Ishikawa (cell line): ENCODE measurements around the gene TAS2R30.

Experiments used
- CEBPB ChIP-seq: IDR thresholded peaks from 2 replicates; pipeline ENCODE4 v1.6.1; 2012
- CREB1 ChIP-seq: IDR thresholded peaks from 2 replicates; pipeline ENCODE4 v1.6.1; 2012; ENCODE audit warnings: low read depth
- EGR1 ChIP-seq: IDR thresholded peaks from 2 replicates; pipeline ENCODE4 v1.6.1; 2012
- EP300 ChIP-seq: IDR thresholded peaks from 2 replicates; pipeline ENCODE4 v1.6.1; 2012; ENCODE audit warnings: borderline replicate concordance
- FOXM1 ChIP-seq: IDR thresholded peaks from 2 replicates; pipeline ENCODE4 v1.6.1; 2012; ENCODE audit warnings: low read depth, borderline replicate concordance
- NFIC ChIP-seq: IDR thresholded peaks from 2 replicates; pipeline ENCODE4 v1.6.1; 2012
- RAD21 ChIP-seq: IDR thresholded peaks from 2 replicates; pipeline ENCODE4 v1.6.1; 2012; ENCODE audit warnings: low read depth
- TAF1 ChIP-seq: IDR thresholded peaks from 2 replicates; pipeline ENCODE4 v1.6.1; 2012; ENCODE audit warnings: low read depth, mild to moderate bottlenecking
- TCF12 ChIP-seq: IDR thresholded peaks from 2 replicates; pipeline ENCODE4 v1.6.1; 2012; ENCODE audit warnings: low read depth
- TEAD4 ChIP-seq: IDR thresholded peaks from 2 replicates; pipeline ENCODE4 v1.6.1; 2012
- YY1 ChIP-seq: IDR thresholded peaks from 2 replicates; pipeline ENCODE4 v1.6.1; 2012; ENCODE audit warnings: low read depth
- ZBTB7A ChIP-seq: IDR thresholded peaks from 2 replicates; pipeline ENCODE4 v1.6.1; 2012; ENCODE audit warnings: low read depth
- TF ChIP-seq, protein P1 (sequence below): IDR thresholded peaks from 2 replicates; pipeline ENCODE4 v1.6.1; 2012; ENCODE audit warnings: low read depth, mild to moderate bottlenecking
- TF ChIP-seq, protein P2 (sequence below): IDR thresholded peaks from 2 replicates; pipeline ENCODE4 v1.6.1; 2012
- TF ChIP-seq, protein P3 (sequence below): IDR thresholded peaks from 2 replicates; pipeline ENCODE4 v1.6.1; 2012

Gene TAS2R30

DNA sequence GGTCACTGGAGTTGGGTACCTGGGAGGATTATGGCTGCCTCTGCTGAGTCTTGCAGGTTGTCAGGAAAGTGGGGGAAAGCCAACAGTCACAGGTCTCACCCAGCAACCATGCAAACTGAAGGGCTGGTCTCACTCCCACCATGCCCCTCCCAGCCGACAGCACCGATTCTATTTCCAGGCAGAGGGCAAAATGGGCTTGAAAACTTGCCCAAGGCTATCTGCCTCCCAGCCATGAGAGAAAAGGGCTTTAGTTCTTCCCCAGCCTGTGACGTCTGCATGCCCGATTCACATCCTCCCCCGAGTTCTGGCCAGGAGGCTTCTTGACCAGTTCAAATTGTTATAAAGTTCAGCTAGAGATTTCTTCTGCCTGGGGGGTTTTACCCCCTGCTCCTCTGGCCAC lies 9.9 kb upstream of the TAS2R30 start:
- TF ChIP-seq RAD21, result no peak
- no peak for TF ChIP-seq ZBTB7A
- no peak for TF ChIP-seq EGR1
- no peak for TF ChIP-seq TEAD4
- no peak for TF ChIP-seq CEBPB
- TF ChIP-seq TCF12, result no peak
- TF ChIP-seq YY1, result no peak
- no peak for TF ChIP-seq FOXM1
- TF ChIP-seq, protein P1, sequence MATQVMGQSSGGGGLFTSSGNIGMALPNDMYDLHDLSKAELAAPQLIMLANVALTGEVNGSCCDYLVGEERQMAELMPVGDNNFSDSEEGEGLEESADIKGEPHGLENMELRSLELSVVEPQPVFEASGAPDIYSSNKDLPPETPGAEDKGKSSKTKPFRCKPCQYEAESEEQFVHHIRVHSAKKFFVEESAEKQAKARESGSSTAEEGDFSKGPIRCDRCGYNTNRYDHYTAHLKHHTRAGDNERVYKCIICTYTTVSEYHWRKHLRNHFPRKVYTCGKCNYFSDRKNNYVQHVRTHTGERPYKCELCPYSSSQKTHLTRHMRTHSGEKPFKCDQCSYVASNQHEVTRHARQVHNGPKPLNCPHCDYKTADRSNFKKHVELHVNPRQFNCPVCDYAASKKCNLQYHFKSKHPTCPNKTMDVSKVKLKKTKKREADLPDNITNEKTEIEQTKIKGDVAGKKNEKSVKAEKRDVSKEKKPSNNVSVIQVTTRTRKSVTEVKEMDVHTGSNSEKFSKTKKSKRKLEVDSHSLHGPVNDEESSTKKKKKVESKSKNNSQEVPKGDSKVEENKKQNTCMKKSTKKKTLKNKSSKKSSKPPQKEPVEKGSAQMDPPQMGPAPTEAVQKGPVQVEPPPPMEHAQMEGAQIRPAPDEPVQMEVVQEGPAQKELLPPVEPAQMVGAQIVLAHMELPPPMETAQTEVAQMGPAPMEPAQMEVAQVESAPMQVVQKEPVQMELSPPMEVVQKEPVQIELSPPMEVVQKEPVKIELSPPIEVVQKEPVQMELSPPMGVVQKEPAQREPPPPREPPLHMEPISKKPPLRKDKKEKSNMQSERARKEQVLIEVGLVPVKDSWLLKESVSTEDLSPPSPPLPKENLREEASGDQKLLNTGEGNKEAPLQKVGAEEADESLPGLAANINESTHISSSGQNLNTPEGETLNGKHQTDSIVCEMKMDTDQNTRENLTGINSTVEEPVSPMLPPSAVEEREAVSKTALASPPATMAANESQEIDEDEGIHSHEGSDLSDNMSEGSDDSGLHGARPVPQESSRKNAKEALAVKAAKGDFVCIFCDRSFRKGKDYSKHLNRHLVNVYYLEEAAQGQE, result no peak
- TF ChIP-seq NFIC, result no peak
- TF ChIP-seq, protein P2, sequence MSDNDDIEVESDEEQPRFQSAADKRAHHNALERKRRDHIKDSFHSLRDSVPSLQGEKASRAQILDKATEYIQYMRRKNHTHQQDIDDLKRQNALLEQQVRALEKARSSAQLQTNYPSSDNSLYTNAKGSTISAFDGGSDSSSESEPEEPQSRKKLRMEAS, result no peak
- TF ChIP-seq TAF1, result no peak
- TF ChIP-seq CREB1, result no peak
- no peak for TF ChIP-seq EP300
- TF ChIP-seq, protein P3, sequence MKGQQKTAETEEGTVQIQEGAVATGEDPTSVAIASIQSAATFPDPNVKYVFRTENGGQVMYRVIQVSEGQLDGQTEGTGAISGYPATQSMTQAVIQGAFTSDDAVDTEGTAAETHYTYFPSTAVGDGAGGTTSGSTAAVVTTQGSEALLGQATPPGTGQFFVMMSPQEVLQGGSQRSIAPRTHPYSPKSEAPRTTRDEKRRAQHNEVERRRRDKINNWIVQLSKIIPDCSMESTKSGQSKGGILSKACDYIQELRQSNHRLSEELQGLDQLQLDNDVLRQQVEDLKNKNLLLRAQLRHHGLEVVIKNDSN, result no peak

DNA sequence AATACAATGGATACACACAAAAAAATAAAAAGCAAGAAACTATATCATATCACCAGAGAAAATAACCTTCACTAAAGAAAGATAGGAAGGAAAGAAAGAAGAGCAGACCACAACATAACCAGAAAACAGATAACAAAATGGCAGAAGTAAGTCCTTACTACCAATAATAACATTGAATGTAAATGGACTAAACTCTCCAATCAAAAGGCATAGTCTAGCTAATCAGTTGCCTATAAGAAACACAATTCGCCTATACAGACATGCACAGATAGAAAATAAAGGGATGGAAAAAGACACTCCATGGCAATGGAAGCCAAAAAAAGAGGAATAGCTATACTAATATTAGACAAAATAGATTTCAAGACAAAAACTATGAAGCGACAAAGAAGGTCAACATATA lies 8.9 kb upstream of the TAS2R30 start:
- TF ChIP-seq EP300 (no peak), TCF12 (no peak), CEBPB (no peak), NFIC (no peak), FOXM1 (no peak), ZBTB7A (no peak), RAD21 (no peak), TAF1 (no peak)
- TF ChIP-seq, protein P2, result no peak
- TF ChIP-seq, protein P3, result no peak
- TF ChIP-seq, protein P1, result no peak

DNA sequence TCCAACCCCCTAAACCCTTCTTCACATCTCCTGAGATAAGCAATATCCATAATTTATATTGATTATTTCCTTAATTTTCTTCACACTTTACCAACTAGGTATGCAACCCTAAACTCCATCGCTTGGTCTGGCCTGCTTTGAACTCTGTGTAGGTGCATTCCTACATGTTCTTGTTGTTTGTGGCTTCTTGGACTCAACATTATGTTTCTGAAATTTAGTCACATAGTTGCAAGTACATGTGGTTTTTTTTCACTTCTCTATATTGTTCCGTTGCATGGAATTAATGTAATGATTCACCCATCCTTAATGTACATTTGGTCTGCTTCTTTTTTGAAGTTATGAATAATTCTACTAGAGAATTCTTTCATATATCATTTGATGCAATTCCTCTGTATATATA lies 1.6 kb upstream of the TAS2R30 start:
- TF ChIP-seq CREB1 (no peak), ZBTB7A (no peak), NFIC (no peak), EP300 (no peak), YY1 (no peak)
- TF ChIP-seq, protein P2, result no peak

DNA sequence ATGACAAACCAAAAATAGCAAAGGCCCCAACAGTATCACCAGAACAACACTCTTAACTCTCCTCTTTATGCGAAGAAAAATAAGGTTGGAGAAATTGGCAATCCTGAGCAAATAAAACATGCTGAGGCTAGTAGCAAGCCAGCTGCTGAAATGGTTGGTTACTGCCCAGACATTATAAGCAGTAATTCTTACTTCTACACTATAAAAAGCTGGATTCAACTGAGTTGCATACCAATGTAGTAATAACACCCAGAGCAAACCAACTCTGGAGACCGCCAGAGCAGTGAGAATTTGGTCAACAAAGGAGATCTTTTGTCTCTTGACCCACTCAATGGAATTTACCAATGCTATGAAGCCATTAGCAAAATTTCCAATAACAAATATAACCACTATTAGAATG lies 628 bp downstream of the TAS2R30 start:
- TF ChIP-seq YY1 (no peak), TAF1 (no peak), TCF12 (no peak), ZBTB7A (no peak), TEAD4 (no peak), FOXM1 (no peak)
- TF ChIP-seq, protein P1, result no peak
- TF ChIP-seq, protein P3, result no peak
